HG02981 (cell line): Measurements from ENCODE around the gene ST6GALNAC4.
A peak's percentile ranks its signal among the peaks of the same experiment; 100 is the strongest.

ENCODE experiments used
- ATAC-seq: cut with Tn5 transposase; IDR thresholded peaks from one replicate; pipeline ENCODE4 v1.9.1; 2021; ENCODE audit warnings: mild to moderate bottlenecking, moderate library complexity; ENCODE audit not compliant: unreplicated experiment

The ST6GALNAC4 gene

GRCh38 chr9:127931092-127931881 lies 14.4 kb upstream of the ST6GALNAC4 start:
- peak; percentile 15 for ATAC-seq

- peak; percentile 77 for ATAC-seq
Observed at GRCh38 chr9:127930231-127931091, 13.6 kb upstream of the ST6GALNAC4 start, which contains the start of gene PIP5KL1. TSS of gene PIP5KL1 (minus strand) at chr9:127930777. CDS start at chr9:127930752, 25 bp downstream.

GRCh38 chr9:127929625-127929979 lies 12.8 kb upstream of the ST6GALNAC4 start:
- ATAC-seq = no peak

- ATAC-seq = no peak
Observed at GRCh38 chr9:127928676-127929624, 12.1 kb upstream of the ST6GALNAC4 start.

- ATAC-seq = no peak
Observed at GRCh38 chr9:127927988-127928675, 11.3 kb upstream of the ST6GALNAC4 start.

- ATAC-seq = no peak
Observed at GRCh38 chr9:127927201-127927987, 10.6 kb upstream of the ST6GALNAC4 start.

- ATAC-seq = no peak
Observed at GRCh38 chr9:127926906-127927200, 10.0 kb upstream of the ST6GALNAC4 start.

- no peak for ATAC-seq
Observed at GRCh38 chr9:127925959-127926905, 9.4 kb upstream of the ST6GALNAC4 start.

GRCh38 chr9:127924736-127925444 lies 8.0 kb upstream of the ST6GALNAC4 start:
- no peak for ATAC-seq

- ATAC-seq = no peak
Observed at GRCh38 chr9:127923771-127924170, 6.9 kb upstream of the ST6GALNAC4 start.

GRCh38 chr9:127923046-127923445 lies 6.2 kb upstream of the ST6GALNAC4 start:
- no peak for ATAC-seq

- no peak for ATAC-seq
Observed at GRCh38 chr9:127921557-127922120, 4.8 kb upstream of the ST6GALNAC4 start.

- no peak for ATAC-seq
Observed at GRCh38 chr9:127920794-127921193, 4.0 kb upstream of the ST6GALNAC4 start.

GRCh38 chr9:127919253-127919815 lies 2.5 kb upstream of the ST6GALNAC4 start:
- ATAC-seq = no peak

- ATAC-seq = no peak
Observed at GRCh38 chr9:127918183-127919107, 1.6 kb upstream of the ST6GALNAC4 start.

GRCh38 chr9:127917603-127918002 lies 762 bp upstream of the ST6GALNAC4 start:
- no peak for ATAC-seq
